ENCODE measurements around the gene TPP2.

Gene TPP2
- 68.1 to 208 (median 132) reads per million in 18 experiments for total RNA-seq

GRCh38 chr13:102596147-102597028, at the start of gene TPP2:
TPP2 (plus strand) TSS chr13:102596986; CDS start chr13:102597039, 53 bp downstream.
- peak; percentile 99 for DNase-seq

GRCh38 chr13:102548811-102549210, 48.0 kb upstream of the TPP2 start:
- DNase-seq = no peak

GRCh38 chr13:102550507-102550906, 46.3 kb upstream of the TPP2 start:
- no peak for DNase-seq

GRCh38 chr13:102555914-102556553, 40.8 kb upstream of the TPP2 start:
- DNase-seq = peak; percentile 21 to 22

- no peak for DNase-seq
These were observed 40.0 kb upstream of the TPP2 start for GRCh38 chr13:102556806-102557205.

GRCh38 chr13:102558029-102558428, 38.8 kb upstream of the TPP2 start:
- no peak for DNase-seq

- DNase-seq = no peak
These were observed 34.9 kb upstream of the TPP2 start for GRCh38 chr13:102561933-102562332.

GRCh38 chr13:102563267-102563666, 33.5 kb upstream of the TPP2 start:
- DNase-seq = no peak

GRCh38 chr13:102564564-102564963, 32.2 kb upstream of the TPP2 start:
- no peak for DNase-seq

GRCh38 chr13:102566513-102566912, 30.3 kb upstream of the TPP2 start:
- no peak for DNase-seq

GRCh38 chr13:102567857-102568256, 28.9 kb upstream of the TPP2 start:
- no peak for DNase-seq

GRCh38 chr13:102569488-102569887, 27.3 kb upstream of the TPP2 start:
- DNase-seq = no peak

- no peak for DNase-seq
These were observed 25.7 kb upstream of the TPP2 start for GRCh38 chr13:102571075-102571474.

GRCh38 chr13:102572323-102572722, 24.5 kb upstream of the TPP2 start:
- DNase-seq = no peak

GRCh38 chr13:102580552-102581169, 16.1 kb upstream of the TPP2 start:
- peak; percentile 74 to 75 for DNase-seq

- DNase-seq = no peak
These were observed 14.5 kb upstream of the TPP2 start for GRCh38 chr13:102582256-102582655.

GRCh38 chr13:102584434-102584833, 12.4 kb upstream of the TPP2 start:
- DNase-seq = peak; percentile 86 to 88

- no peak for DNase-seq
These were observed 10.2 kb upstream of the TPP2 start for GRCh38 chr13:102586615-102587014.

- DNase-seq = peak in 1 of 2 donors; percentile 2
These were observed 8.9 kb upstream of the TPP2 start for GRCh38 chr13:102587916-102588315.

- DNase-seq = no peak
These were observed 7.4 kb upstream of the TPP2 start for GRCh38 chr13:102589301-102589822.

- DNase-seq = peak; percentile 67 to 76
These were observed 4.6 kb upstream of the TPP2 start for GRCh38 chr13:102591988-102592781.

- peak in 1 of 2 donors; percentile 47 for DNase-seq
These were observed 3.3 kb upstream of the TPP2 start for GRCh38 chr13:102593466-102593865.

Measured in inflammatory macrophage (primary cell).